ENCODE measurements around the gene F11. TPM values are rescaled to one million over a fixed set of nuclear protein-coding genes. Genes with fewer than 3 reads are reported as not detected.

The F11 gene
- total and polyA plus RNA-seq, 2 experiments from 2014 or later = not detected

GRCh38 chr4:186298031-186298647 is 32.1 kb downstream of the F11 start:
- peaks cover 22% of the 10 kb centered on the region for H3K27me3 ChIP-seq
- no peak overlapping the region for H3K4me3 ChIP-seq
- H3K36me3 ChIP-seq = no peaks in the 10 kb centered on the region
- TF ChIP-seq CTCF (IDR thresholded peaks at IDR 0.05; ENCODE audit: low read depth, low read length) = no peak
- no peaks in the 10 kb centered on the region for H3K4me1 ChIP-seq (ENCODE audit: low read depth)
- H3K9me3 ChIP-seq (ENCODE audit: low read depth) = no peaks in the 10 kb centered on the region
- no peak overlapping the region for H3K27ac ChIP-seq
- DNase-seq (ENCODE audit: low read depth in 1 of 2, low spot score in 1 of 2) = no peak

GRCh38 chr4:186299291-186299690 is 33.3 kb downstream of the F11 start:
- Histone ChIP-seq H3K4me3 (no peak overlapping the region), H3K36me3 (no peaks in the 10 kb centered on the region), H3K27ac (no peak overlapping the region), H3K27me3 (peaks cover 22% of the 10 kb centered on the region), H3K9me3 (ENCODE audit: low read depth) (no peaks in the 10 kb centered on the region), H3K4me1 (ENCODE audit: low read depth) (no peaks in the 10 kb centered on the region)
- no peak for DNase-seq (ENCODE audit: low read depth in 1 of 2, low spot score in 1 of 2)
- no peak for TF ChIP-seq CTCF (IDR thresholded peaks at IDR 0.05; ENCODE audit: low read depth, low read length)

- no peak for TF ChIP-seq CTCF (IDR thresholded peaks at IDR 0.05; ENCODE audit: low read depth, low read length)
- no peak for DNase-seq (ENCODE audit: low read depth in 1 of 2, low spot score in 1 of 2)
- no peaks in the 10 kb centered on the region for H3K4me1 ChIP-seq (ENCODE audit: low read depth)
- H3K27ac ChIP-seq = no peak overlapping the region
- H3K4me3 ChIP-seq = no peak overlapping the region
- no peaks in the 10 kb centered on the region for H3K9me3 ChIP-seq (ENCODE audit: low read depth)
- H3K36me3 ChIP-seq = no peaks in the 10 kb centered on the region
- peaks cover 22% of the 10 kb centered on the region for H3K27me3 ChIP-seq
Measured at GRCh38 chr4:186300659-186301390, 34.8 kb downstream of the F11 start.

- no peak for TF ChIP-seq CTCF (IDR thresholded peaks at IDR 0.05; ENCODE audit: low read depth, low read length)
- Histone ChIP-seq H3K4me3 (no peak overlapping the region), H3K27me3 (peaks cover 7% of the 10 kb centered on the region), H3K36me3 (no peaks in the 10 kb centered on the region), H3K9me3 (ENCODE audit: low read depth) (no peaks in the 10 kb centered on the region), H3K4me1 (ENCODE audit: low read depth) (no peaks in the 10 kb centered on the region), H3K27ac (no peak overlapping the region)
- DNase-seq (ENCODE audit: low read depth in 1 of 2, low spot score in 1 of 2) = no peak
Measured at GRCh38 chr4:186304216-186304615, 38.2 kb downstream of the F11 start.

- no peak overlapping the region for H3K27ac ChIP-seq
- no peak for TF ChIP-seq CTCF (IDR thresholded peaks at IDR 0.05; ENCODE audit: low read depth, low read length)
- H3K4me1 ChIP-seq (ENCODE audit: low read depth) = no peaks in the 10 kb centered on the region
- H3K4me3 ChIP-seq = no peak overlapping the region
- H3K27me3 ChIP-seq = peaks cover 7% of the 10 kb centered on the region
- H3K36me3 ChIP-seq = no peaks in the 10 kb centered on the region
- DNase-seq (ENCODE audit: low read depth in 1 of 2, low spot score in 1 of 2) = peak in 1 of 2 donors; percentile 26
- H3K9me3 ChIP-seq (ENCODE audit: low read depth) = no peaks in the 10 kb centered on the region
Measured at GRCh38 chr4:186304866-186305505, 39.0 kb downstream of the F11 start.
